ENCODE data around the gene TCF19. TPM values are rescaled to one million over a fixed set of nuclear protein-coding genes. Genes with fewer than 3 reads are reported as not detected.

The TCF19 gene
- total RNA-seq, 4 donors from 2014 or later: 2.3 to 6.7 (median 5.8) TPM

DNA sequence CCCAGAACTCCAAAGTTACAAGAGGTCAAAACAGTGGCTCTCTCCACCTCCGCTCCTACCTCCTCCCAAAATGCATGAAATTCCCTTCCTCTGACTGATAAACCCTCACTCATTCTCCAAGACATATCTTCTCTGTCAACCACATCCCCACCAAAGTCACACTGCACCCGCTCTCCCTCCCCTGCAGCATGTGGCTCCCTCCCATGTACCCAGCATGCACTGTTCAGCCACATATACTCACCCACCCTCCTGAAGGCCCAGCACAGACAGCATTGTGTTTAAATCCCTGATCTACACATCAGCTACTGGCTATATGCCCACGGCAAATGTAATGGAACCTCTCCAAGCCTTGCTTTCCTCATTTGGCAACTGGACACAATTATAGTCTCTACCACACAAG, 17.6 kb downstream of the TCF19 start:
- TF ChIP-seq EP300 (IDR thresholded peaks at IDR 0.05): no peak
- TF ChIP-seq POLR2AphosphoS5 (IDR thresholded peaks at IDR 0.05): no peak
- TF ChIP-seq POLR2A (IDR thresholded peaks at IDR 0.05; ENCODE audit: low read depth): no peak
- TF ChIP-seq, protein P1, sequence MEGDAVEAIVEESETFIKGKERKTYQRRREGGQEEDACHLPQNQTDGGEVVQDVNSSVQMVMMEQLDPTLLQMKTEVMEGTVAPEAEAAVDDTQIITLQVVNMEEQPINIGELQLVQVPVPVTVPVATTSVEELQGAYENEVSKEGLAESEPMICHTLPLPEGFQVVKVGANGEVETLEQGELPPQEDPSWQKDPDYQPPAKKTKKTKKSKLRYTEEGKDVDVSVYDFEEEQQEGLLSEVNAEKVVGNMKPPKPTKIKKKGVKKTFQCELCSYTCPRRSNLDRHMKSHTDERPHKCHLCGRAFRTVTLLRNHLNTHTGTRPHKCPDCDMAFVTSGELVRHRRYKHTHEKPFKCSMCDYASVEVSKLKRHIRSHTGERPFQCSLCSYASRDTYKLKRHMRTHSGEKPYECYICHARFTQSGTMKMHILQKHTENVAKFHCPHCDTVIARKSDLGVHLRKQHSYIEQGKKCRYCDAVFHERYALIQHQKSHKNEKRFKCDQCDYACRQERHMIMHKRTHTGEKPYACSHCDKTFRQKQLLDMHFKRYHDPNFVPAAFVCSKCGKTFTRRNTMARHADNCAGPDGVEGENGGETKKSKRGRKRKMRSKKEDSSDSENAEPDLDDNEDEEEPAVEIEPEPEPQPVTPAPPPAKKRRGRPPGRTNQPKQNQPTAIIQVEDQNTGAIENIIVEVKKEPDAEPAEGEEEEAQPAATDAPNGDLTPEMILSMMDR (IDR thresholded peaks at IDR 0.05): no peak
- DNase-seq (ENCODE audit: extremely low spot score): no peak
- intact Hi-C loops (cut with DNase I): no loop called here

DNA sequence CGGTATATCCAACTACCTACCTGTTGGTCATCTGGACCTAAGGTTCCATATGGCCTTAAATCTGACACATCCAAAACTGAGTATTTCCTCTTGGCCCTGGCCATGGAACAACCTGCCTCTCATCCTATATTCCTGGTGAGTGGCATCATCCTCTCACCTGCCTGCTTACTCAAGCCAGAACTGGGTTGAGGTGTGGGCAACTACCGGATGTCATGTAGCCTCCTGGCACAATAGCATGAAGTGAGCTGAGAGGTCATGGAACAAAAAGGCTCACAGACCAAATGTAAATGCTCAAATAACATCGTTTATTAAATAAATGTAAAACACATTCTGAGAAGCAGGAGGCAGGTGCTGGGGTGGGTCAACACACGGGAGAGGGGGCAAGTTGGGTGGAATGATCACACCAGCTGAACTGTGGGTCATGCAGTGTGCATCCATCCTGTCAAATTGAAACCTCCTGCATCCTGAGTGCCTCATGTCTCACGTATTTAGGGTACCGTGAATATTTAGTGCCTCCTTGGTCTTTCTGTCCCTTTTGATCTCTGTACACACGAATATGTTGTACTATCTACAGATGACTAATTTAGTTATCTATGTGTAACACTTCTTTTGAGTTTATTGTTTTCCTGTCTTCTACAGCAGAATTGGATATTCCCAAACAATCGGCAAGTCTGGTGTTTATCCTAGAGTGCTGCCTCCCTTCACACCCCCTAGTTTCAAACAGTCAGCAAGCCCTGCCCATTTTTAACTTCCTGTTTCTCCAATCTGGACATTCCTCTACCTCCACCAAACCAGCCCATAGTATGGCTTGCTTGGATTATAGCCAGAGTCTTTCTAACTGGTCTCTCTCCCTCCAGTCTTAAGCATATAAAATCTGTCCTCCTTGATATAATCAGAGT, 20.0 kb downstream of the TCF19 start:
- no peaks in the 10 kb centered on the region for H3K9me3 ChIP-seq
- no peaks in the 10 kb centered on the region for H3K27me3 ChIP-seq
- 57% methylated on average over 8 of the region's 8 CpGs for WGBS
- no peak overlapping the region for H3K4me3 ChIP-seq
- H3K27ac ChIP-seq (replicated peaks in 1 of 4): no peak overlapping the region
- TF ChIP-seq, protein P1 (IDR thresholded peaks at IDR 0.05): no peak
- TF ChIP-seq POLR2AphosphoS5 (IDR thresholded peaks at IDR 0.05): no peak
- no peak for TF ChIP-seq EP300 (IDR thresholded peaks at IDR 0.05)
- TF ChIP-seq POLR2A (IDR thresholded peaks at IDR 0.05; ENCODE audit: low read depth): no peak
- no peaks in the 10 kb centered on the region for H3K36me3 ChIP-seq
- DNase-seq (ENCODE audit: extremely low spot score): no peak
- peaks cover 0 to 19% (median 6%) of the 10 kb centered on the region in 4 donors for H3K4me1 ChIP-seq
- intact Hi-C loops (cut with DNase I): no loop called here

More for the DNA sequence above, 17.6 kb downstream of the TCF19 start:
- WGBS: 72% methylated on average over 3 of the region's 3 CpGs
- H3K36me3 ChIP-seq: no peaks in the 10 kb centered on the region
- H3K27ac ChIP-seq (replicated peaks in 1 of 4): no peak overlapping the region
- H3K9me3 ChIP-seq: no peaks in the 10 kb centered on the region
- H3K4me3 ChIP-seq: no peak overlapping the region
- H3K4me1 ChIP-seq: peaks cover 0 to 16% (median 8%) of the 10 kb centered on the region in 4 donors
- no peaks in the 10 kb centered on the region for H3K27me3 ChIP-seq

- TF ChIP-seq POLR2A (IDR thresholded peaks at IDR 0.05; ENCODE audit: low read depth) (no peak), POLR2AphosphoS5 (IDR thresholded peaks at IDR 0.05) (no peak), EP300 (IDR thresholded peaks at IDR 0.05) (no peak)
- TF ChIP-seq, protein P1 (IDR thresholded peaks at IDR 0.05): no peak
- Histone ChIP-seq H3K4me3 (no peak overlapping the region), H3K27ac (replicated peaks in 1 of 4) (no peak overlapping the region), H3K36me3 (no peaks in the 10 kb centered on the region), H3K9me3 (no peaks in the 10 kb centered on the region), H3K27me3 (no peaks in the 10 kb centered on the region), H3K4me1 (peaks cover 0 to 19% (median 6%) of the 10 kb centered on the region in 4 donors)
- intact Hi-C loops (cut with DNase I): no loop called here
- WGBS: 78% methylated on average over 4 of the region's 4 CpGs
- DNase-seq (ENCODE audit: extremely low spot score): no peak
Measured at GRCh38 chr6:31179042-31179386, 20.6 kb downstream of the TCF19 start.

- Histone ChIP-seq H3K9me3 (no peaks in the 10 kb centered on the region), H3K27me3 (no peaks in the 10 kb centered on the region), H3K27ac (replicated peaks in 1 of 4) (peak overlapping the region in 1 of 4 donors; percentile 58), H3K4me1 (peaks cover 0 to 19% (median 6%) of the 10 kb centered on the region in 4 donors), H3K4me3 (peak overlapping the region; percentile 26 to 52 (median 48)), H3K36me3 (no peaks in the 10 kb centered on the region)
- 97% methylated on average over 8 of the region's 8 CpGs for WGBS
- TF ChIP-seq, protein P1 (IDR thresholded peaks at IDR 0.05): no peak
- TF ChIP-seq POLR2A (IDR thresholded peaks at IDR 0.05; ENCODE audit: low read depth): no peak
- TF ChIP-seq POLR2AphosphoS5 (IDR thresholded peaks at IDR 0.05): no peak
- no peak for TF ChIP-seq EP300 (IDR thresholded peaks at IDR 0.05)
- intact Hi-C loops (cut with DNase I): no loop called here
- DNase-seq (ENCODE audit: extremely low spot score): no peak
Measured at GRCh38 chr6:31179896-31180295, 21.5 kb downstream of the TCF19 start.

All from esophagus muscularis mucosa (tissue), 4 donors.